Stimulated activated CD4-positive, alpha-beta T cell treated with anti-CD3 and anti-CD28 coated beads, Interleukin-12 subunit alpha, Interleukin-12 subunit beta, amount 100 ng/mL, for 24 hours (primary cell): ENCODE measurements around the gene ARID5B.

ENCODE experiments used
- DNase-seq, 2 experiments: peaks; one replicate each; pipeline ENCODE4 v3.0.0-alpha.2; 2020; ENCODE audit warnings: low read depth in 2 of 2

ARID5B gene

GRCh38 chr10:62031507-62031906 lies 130.0 kb downstream of the ARID5B start:
- no peak for DNase-seq

GRCh38 chr10:62033125-62033524 lies 131.6 kb downstream of the ARID5B start:
- DNase-seq = no peak

GRCh38 chr10:62034096-62034640 lies 132.7 kb downstream of the ARID5B start:
- DNase-seq = no peak

GRCh38 chr10:62036186-62037081 lies 134.9 kb downstream of the ARID5B start:
- no peak for DNase-seq

GRCh38 chr10:62037166-62037831 lies 135.8 kb downstream of the ARID5B start:
- no peak for DNase-seq

- DNase-seq = no peak
Measured at GRCh38 chr10:62037890-62038608, 136.6 kb downstream of the ARID5B start.

GRCh38 chr10:62038609-62039190 lies 137.2 kb downstream of the ARID5B start:
- peak; percentile 51 to 66 for DNase-seq

- no peak for DNase-seq
Measured at GRCh38 chr10:62039954-62040353, 138.5 kb downstream of the ARID5B start.

- no peak for DNase-seq
Measured at GRCh38 chr10:62040881-62041280, 139.4 kb downstream of the ARID5B start.

GRCh38 chr10:62043421-62044021 lies 142.0 kb downstream of the ARID5B start:
- DNase-seq = no peak

- DNase-seq = no peak
Measured at GRCh38 chr10:62044566-62044965, 143.1 kb downstream of the ARID5B start.

GRCh38 chr10:62045765-62046521 lies 144.4 kb downstream of the ARID5B start:
- DNase-seq = no peak

- DNase-seq = no peak
Measured at GRCh38 chr10:62046522-62047227, 145.2 kb downstream of the ARID5B start.

GRCh38 chr10:62047228-62047892 lies 145.9 kb downstream of the ARID5B start:
- no peak for DNase-seq

- peak in 1 of 2 experiments; percentile 36 for DNase-seq
Measured at GRCh38 chr10:62047960-62048383, 146.5 kb downstream of the ARID5B start.

- DNase-seq = no peak
Measured at GRCh38 chr10:62048470-62048869, 147.0 kb downstream of the ARID5B start.

GRCh38 chr10:62048919-62049623 lies 147.6 kb downstream of the ARID5B start:
- peak; percentile 66 to 68 for DNase-seq

GRCh38 chr10:62049624-62050345 lies 148.3 kb downstream of the ARID5B start:
- DNase-seq = no peak
